GM19463 (cell line): ENCODE data around the gene TRAPPC2.
"Not testable (repeated sequence)": the region's sequence is repeated elsewhere in the genome, so short reads cannot be mapped to it uniquely, and the experiment has no call there.

ENCODE experiments used
- ATAC-seq: cut with Tn5 transposase; IDR thresholded peaks from one replicate; pipeline ENCODE4 v1.9.1; 2021; ENCODE audit warnings: mild to moderate bottlenecking, moderate library complexity; ENCODE audit not compliant: unreplicated experiment

Gene TRAPPC2

DNA sequence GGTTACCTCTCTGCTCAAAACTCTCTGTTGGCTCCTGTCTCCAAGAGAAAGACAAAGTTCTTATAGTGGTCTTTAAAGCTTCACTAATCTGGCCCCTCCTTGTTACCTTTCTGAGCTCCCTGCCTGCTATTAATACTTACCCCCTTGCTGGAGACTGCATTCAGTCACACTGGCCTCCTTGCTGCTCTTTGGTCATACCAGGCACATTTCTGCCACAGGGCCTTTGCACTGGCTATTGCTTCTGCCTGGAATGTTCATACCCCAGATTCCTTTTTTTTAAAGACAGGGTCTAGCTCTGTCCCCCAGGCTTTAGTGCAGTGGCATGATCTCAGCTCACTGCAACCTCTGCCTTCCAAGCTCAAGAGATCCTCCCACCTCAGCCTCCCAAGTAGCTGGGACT, 61.4 kb downstream of the TRAPPC2 start:
- ATAC-seq: no peak

- no peak for ATAC-seq
These were observed 64.2 kb downstream of the TRAPPC2 start for GRCh38 chrX:13670197-13670596.

- ATAC-seq: not testable (repeated sequence)
These were observed 64.7 kb downstream of the TRAPPC2 start for GRCh38 chrX:13669755-13670154.

DNA sequence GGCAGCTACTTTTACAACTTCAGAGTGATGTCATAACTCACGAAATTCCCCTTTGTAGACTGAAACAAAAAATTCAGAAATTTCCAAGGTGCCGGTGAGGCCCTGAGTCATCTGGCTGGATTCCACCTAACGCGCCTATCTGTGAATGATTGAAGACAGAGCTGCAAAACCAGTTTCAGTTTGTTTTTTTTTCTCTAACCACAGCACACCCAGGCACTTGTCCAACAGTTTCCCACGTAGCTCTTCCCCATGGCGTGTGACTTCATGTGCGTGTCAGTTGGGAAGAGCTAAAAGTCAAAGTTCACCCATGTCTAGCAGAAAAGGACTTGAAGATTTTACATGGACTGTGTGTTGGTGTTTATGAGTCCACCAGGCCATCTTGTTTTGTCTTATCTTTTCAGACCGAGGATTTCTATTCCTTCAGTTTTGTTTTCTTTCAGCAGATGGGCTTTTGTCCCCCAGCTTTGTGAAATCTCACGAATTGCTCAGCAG, 65.1 kb downstream of the TRAPPC2 start:
- ATAC-seq: peak; percentile 72

- no peak for ATAC-seq
These were observed 66.5 kb downstream of the TRAPPC2 start for GRCh38 chrX:13667919-13668318.

DNA sequence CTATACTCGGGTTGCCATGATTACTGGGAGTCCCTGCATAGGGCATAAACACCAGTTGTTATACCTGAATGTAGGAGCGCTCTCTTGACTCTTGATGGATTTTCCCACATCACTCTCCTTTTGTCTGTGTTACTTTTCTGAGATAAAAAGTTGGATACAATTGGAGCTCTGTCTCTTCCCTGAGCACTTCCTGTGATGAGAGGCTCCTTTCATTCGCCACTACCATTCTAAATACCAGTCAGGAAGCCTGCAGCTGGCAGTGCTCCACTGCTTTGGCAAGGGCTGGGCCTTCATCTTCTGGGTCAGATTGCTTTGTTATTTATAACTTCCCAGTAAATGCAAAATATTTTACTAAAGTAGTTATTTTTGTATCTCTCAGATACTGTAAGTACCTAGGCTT, 67.6 kb downstream of the TRAPPC2 start:
- no peak for ATAC-seq

DNA sequence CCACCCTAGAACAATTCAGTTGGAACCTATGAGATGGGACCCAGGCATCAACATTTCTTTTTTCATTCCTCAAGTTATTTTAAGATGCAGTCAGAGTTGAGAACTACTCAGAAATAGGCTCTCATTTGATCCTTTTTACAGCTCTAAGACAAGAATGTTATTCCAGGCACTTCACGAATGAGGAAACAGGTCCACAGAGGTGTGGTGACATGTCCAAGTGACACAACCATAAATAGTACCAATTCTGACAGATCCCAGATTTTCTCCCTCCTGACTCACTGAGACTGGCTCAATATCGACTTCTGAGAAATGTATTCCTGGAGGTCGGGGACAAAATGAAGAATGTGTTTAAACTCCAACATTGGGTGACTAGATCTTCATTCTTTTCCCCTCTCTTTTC, 70.4 kb downstream of the TRAPPC2 start:
- ATAC-seq: no peak

DNA sequence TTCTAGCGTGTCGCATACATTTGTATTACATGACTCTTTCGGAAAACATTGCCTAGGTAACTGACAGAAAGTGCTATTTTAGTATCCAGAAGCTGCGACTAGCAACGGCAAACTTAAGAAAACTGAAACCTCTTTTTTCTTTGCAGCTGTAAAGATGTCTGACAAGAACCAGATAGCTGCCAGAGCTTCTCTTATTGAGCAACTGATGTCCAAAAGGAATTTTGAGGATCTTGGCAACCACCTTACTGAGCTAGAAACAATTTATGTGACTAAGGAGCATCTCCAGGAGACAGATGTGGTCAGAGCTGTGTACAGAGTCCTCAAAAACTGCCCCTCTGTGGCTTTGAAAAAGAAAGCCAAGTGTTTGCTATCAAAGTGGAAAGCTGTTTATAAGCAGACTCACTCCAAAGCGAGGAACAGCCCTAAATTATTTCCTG, 72.0 kb downstream of the TRAPPC2 start:
- no peak for ATAC-seq
